ENCODE results near the gene NSMCE1. TPM values are rescaled to one million over a fixed set of nuclear protein-coding genes. Genes with fewer than 3 reads are reported as not detected.
A peak's percentile ranks its signal among the peaks of the same experiment; 100 is the strongest.

The NSMCE1 gene, protein sequence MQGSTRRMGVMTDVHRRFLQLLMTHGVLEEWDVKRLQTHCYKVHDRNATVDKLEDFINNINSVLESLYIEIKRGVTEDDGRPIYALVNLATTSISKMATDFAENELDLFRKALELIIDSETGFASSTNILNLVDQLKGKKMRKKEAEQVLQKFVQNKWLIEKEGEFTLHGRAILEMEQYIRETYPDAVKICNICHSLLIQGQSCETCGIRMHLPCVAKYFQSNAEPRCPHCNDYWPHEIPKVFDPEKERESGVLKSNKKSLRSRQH
- 68.3 and 73.3 TPM in 2 replicates for total RNA-seq (2014; rRNA removed; shearing (Covaris generic))
- polyA plus RNA-seq (2015; cell fraction: cytosol; rRNA removed) = 85.7 and 86.0 TPM in 2 replicates
- 47.0 and 55.4 TPM in 2 replicates for polyA plus RNA-seq (2015; cell fraction: nucleus; rRNA removed)

DNA sequence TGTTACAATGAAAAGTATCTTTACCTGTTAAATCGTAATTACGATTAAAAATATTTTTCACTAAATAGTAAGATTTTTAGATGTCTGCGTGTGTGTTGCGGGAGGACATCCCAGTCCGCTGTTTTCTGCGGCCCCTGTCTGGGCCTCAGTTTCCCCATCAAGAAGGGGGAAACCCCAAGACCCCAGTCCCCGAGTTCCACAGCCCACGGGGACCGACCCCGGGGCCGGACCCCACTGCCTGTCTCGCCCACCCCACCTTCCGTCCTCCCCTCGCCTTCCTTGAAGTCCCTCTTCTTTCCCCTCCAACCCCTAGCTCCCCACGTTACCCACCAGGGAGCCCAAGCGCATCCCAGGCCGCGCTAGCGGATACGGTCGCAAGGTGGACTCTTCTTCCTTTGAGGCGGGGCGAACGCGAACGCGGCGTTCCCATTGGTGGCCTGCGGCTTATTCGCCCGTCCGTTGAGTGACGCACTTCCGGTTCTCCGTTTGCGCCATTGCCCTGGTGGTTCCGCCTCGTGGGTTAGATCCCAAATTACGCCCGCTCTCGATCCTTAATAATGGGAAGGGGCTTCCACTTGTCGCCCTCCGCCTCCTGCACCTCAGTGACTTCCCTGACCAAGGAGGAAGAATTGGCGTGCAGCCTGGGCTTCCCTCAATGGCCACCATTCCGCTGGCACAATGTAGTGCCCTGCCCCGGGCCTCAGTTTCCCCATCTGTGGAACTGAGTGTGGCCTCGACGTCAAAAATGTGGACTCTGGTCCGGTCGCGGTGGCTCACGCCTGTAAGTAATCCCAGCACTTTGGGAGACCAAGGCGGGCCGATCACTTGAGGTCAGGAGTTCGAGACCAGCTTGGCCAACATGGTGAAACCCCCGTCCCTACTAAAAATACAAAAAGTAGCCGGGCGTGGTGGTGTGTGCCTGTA is at the start of gene NSMCE1:
Gene NSMCE1 (minus strand): TSS at position 397 of the 924 bp plus-strand sequence. CDS start 11,202 bp downstream, outside the sequence.
- DNase-seq (ENCODE audit: low read depth) = peak; percentile 85

DNA sequence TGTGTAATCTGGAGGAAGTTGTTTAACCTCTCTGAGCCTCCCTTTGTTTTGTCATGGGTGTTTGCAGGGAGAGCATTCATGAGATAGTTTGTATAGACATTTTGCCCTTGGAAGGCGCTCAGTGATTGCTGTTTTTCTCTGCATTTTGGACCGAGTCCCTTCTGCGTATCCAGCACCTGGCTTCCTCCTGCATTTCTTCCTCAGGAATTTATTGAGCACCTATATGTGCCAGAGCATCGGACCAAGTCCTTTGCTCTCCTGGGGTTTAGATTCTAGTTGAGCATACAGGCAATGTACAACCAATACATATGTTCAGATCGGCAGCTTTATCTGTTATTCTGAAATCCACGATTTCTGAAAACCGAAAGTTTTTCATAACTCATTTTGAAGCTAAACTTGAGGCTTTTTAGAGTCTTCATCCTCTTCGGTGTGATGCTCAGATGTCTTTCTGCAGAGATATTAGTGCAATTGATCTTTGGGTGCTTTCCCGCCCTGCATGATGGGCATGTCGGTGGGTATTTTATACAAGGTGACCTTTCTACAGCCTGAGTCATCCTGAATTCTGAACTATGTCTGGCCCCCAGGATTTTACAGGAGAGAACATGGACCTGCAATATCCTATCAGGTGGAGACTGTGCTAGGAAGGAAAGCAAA is 49.3 kb upstream of the NSMCE1 start:
- no peak for DNase-seq (ENCODE audit: low read depth)

DNA sequence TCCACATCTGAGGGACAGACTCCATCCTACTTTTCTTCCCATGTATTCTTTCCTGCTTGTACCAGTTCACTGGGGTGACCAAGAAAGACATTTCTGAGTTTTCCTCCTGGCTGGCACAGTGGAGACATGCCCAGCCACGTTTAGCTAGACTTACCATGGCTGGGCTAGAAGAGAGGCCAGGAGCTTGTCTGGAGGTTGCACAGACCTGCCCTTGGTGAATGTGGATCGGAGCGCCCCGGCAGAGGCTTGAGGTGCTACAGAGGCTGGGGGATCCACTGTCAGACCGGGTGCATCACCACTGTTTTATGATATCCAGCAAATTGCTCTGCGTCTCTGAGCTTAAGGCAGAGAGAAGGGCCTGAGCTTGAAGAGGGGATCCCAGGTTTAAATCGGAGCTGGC is 48.7 kb upstream of the NSMCE1 start:
- DNase-seq (ENCODE audit: low read depth) = no peak

DNA sequence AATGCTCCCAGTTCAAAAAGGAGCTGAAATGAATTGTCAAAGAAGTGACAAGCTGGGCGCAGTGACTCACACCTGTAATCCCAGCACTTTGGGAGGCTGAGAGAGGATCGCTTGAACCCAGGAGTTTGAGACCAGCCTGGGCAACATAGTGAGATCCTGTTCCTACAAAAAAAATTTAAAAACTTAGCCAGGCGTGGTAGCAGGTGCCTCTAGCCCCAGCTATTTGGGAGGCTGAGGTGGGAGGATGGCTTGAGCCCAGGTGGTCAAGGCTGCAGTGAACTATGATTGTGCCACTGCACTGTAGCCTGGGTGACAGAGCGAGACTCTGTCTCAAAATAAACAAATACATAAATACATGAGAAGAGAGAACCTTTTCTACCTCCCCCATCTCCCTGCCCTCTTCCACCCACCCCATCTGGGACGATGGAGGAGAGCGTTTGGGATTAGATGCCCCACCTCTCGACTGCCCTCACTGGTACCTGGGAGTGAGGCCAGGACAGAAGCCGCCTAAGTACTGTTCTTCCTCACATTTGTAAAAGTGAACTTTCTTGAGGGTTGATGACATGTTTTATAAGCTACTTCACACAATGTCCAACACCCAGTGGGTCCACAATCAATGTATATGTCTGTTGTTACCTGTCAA is 47.6 kb upstream of the NSMCE1 start:
- DNase-seq (ENCODE audit: low read depth) = no peak

DNA sequence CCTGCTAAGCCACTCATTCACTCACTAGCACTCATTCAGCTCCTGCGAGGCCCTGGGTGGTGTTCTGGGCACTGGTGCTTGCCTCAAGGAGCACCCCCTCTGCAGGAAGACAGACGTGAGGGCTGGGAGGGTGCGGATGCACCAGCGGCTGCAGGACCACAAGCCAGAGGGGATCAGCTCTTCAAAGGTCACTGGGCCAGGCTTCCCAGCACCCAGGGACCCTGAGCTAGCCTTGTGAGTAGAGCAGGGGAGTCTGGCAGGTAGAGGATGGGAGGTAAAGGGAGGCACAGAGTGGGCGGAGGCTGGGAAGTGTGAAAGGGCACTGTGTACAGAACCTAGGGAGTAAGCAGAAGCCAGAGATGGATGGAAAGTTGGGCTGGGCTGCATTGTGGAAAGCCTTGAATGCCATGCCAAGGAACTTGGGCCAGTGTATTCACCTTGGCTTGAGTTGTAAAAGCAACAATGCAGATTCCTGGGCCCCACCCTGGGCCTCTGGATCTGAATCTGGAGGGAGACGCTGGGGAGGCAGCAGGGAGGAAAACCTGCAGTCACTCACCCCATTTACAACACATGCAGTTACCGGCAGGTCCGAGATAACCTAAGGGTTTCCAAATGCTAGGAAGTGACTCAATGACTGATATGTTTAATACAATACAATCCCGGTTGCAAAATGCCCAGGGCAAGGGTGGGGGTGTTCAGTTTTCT is 46.9 kb upstream of the NSMCE1 start:
- DNase-seq (ENCODE audit: low read depth) = peak; percentile 81

DNA sequence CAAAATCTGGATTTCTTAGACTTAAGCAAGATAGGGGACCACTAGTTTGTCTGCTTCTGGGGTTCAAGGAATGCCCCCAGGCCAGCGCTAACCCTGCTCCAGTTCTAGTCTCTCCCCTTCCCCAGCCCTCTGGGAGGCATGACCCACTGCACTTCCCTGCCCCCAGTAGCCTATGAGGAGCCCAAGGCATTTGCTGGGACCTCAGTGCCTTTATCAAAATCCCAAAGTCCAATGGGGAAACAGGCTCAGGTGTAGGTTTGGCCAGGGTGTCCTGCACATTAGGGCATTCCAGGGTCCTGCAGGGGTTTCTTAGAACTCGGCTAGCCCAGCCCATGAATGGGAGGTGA is 46.4 kb upstream of the NSMCE1 start:
- no peak for DNase-seq (ENCODE audit: low read depth)

DNA sequence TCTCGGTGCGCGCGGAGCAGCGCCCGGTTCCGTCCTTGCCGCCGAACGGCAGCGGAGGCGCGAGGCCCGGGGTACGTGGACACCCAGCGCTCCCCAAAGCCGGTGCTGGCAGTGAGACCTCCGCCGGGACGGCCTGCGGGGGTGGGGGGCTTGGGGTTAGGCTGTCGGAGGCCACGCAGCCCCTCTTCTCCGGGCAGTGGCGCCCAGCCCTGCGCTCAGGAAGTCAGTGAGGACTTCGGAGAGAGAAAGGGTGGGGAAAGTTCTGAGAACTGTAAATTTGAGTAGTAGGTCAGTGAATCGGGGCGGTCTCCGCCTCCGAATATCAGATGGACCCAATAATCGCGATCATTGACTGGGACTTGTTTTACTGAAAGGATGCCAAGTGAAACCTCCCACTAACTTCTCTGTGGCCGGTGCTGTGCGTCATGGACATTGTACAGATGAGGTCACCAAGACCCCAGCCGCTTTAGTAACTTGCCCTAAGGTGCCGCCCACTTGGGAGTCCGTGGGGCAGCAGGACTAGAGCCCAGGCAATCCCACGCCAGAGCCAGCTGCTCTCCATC is 45.7 kb upstream of the NSMCE1 start:
- DNase-seq (ENCODE audit: low read depth) = peak; percentile 84

DNA sequence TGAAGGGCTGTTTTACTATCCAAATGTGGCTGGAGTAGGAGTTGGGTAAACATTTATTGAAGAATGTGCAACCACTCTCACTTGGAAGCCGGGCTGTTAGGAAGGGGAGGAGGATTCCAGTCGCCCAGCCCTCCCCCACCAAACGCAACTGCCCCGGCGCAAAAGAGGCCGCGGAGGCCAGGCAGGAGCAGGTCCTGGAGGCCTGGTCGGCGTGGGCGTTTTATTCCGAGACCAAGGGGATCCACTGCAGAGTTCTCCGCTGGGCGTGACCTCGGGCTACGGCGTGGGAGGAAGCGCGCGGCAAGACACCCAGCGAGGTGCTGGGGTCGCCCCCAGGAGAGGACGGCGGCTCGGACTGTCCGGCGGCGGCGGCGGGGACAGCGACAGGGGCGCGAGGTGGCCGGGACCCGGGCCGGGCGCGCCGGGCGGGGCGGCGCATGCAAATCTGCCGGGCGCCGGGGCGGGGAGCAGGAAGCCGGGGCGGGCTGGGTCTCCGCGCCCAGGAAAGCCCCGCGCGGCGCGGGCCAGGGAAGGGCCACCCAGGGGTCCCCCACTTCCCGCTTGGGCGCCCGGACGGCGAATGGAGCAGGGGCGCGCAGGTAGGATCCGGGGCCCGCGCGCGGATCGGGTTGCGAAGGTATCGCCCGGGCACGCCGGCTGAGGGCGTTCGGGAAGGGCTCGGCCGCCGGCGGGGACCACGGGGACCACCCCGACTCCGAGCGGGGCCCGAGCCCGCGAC is 45.0 kb upstream of the NSMCE1 start, which contains the start of gene IL4R:
Gene IL4R (plus strand): TSS at position 553 of the 739 bp plus-strand sequence. CDS start 26,230 bp downstream, outside the sequence.
- DNase-seq (ENCODE audit: low read depth) = peak; percentile 40

DNA sequence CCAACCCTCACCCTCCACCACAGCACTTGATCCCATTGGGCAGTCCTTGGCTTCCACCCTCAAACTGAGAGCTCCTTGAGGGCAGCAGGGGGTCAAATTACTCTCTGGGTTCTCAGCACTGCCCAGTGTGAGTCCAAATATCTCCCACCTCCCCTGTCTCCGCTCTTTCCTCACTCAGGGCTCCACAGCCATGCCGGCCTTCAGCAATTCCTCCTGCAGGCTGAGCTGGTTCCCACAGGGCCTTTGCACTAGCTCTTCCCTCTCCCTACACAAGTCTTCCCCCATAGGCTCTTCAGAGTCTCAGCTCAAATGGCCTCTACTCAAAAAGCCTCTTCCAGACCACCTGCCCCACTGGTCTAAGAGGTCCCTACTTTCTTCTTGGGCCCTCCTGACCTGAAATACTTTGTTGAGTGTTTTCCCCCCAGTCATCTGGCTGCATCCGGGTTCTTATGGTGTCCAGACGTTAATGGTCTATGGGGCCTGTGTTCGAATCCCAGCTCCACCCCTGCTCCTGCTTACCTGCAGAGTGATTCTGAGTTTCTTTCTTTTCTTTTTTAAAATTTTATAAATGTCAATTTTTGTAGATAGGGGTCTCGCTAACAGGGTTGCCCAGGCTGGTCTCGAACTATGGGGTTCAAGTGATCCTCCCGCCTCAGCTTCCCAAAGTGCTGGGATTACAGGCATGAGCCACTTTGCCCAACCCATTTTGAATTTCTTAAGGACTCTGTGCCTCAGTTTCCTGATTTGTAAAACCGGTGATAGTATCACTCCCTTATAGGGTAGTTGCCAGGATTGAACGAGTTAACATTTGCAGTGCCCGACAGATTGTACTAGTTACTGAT is 44.2 kb upstream of the NSMCE1 start:
- no peak for DNase-seq (ENCODE audit: low read depth)

DNA sequence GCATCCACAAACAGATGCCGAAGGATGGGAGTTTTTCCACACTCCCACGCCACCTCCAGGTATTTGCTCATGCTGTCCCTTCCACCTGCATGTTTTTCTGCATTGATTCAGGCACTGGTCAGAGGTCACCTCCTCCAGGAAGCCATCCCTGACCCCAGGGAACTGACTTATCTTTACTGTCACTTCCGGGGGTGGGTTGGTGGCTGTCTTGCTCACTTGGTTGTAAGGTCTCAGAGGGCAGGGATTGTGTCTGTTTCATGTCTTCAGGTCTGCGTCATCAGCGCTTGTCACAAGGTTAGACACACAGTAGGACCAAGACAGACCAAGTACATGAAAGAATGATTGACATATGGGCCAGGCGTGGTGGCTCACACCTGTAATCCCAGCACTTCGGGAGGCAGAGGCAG is 43.3 kb upstream of the NSMCE1 start:
- DNase-seq (ENCODE audit: low read depth) = no peak

DNA sequence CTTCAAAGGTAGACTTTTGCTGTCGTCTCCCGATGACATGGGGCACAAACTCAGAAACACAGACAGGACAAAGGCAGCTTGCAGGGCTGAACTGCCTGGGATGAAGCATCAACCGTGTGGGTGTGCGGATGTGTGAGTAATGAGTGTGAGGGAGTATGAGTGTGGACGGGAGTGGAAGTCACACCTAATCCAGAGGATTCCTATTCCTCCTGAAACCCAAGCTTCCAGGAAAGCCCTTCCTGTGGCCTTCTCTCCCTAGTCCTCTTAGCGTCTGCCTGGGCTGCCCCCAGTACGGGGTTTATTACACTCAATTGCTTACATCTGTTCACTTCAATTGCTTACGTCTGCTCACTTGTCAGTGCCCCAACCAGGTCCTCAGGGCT is 42.9 kb upstream of the NSMCE1 start:
- no peak for DNase-seq (ENCODE audit: low read depth)

DNA sequence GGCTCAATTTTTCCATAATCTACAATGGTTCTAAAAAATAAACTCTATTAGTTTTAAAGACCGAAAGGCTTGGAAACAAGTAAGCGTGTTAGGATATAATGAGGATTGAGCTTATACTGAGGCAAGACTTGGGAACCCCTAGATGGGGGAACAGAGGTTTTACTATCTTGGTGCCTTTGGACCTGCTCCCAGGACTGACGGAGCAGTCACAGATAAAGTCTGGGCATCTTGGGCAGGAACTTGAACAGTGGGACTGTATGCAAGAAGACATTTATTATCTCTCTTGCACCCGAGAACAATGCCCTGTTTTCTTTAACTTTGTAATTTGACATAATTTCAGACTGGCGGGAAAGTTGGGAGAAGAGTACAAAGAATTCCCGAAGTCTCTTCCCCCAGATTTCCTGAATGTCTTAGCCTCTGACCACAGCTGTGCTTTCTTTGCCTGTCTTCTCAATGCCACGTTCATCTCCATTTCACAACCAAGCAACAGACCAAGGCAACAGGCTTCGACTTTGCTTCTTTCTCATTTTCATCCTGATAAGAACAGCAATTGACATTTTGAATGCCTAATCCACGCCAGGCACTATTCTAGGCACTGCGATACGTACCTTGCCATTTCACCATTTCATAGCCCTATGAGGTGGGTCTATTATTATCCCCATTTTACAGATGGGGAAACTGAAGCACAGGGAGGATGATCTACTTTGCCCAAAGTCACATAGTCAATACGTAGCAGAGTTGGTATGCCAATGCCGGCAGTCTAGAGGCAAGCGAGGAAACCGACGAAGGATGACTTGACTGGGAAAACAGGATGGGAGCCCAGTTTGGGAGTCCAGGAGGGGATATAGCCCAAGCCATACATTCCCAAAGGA is 42.2 kb upstream of the NSMCE1 start:
- DNase-seq (ENCODE audit: low read depth) = no peak

DNA sequence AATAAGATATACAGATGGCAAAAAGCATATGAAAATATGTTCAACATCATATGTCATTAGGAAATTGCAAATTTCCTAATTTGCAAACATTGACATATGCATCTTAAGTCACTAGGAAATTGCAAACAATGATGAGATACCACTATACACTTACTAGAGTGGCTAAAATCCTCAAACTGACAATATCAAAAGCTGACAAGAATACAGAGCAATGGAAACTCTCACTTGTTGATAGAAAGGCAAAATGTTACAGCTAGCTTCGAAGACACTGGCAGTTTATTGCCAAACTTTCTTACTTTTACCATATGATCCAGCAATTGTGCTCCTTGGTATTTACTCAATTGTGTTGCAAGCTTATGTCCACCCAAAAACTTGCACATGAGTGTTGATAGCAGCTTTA is 40.2 kb upstream of the NSMCE1 start:
- DNase-seq (ENCODE audit: low read depth) = no peak

DNA sequence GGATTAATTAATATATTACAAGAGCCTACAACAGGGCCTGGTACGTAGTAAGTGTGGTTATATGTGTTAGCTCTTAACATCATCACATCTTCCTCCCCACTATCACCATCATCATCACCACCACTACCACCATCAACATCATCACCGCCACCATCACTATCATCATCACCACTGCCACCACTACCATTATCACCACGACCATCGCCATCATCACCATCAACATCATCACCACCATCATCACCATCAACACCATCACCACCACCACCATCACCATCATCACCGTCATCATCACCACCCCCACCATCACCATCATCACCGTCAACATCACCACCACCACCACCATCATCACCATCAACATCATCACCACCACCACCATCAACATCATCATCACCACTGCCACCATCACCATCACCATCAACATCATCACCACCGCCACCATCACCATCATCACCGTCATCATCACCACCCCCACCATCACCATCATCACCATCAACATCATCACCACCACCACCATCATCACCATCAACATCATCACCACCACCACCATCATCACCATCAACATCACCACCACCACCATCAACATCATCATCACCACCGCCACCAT is 37.4 kb upstream of the NSMCE1 start:
- DNase-seq (ENCODE audit: low read depth) = no peak

DNA sequence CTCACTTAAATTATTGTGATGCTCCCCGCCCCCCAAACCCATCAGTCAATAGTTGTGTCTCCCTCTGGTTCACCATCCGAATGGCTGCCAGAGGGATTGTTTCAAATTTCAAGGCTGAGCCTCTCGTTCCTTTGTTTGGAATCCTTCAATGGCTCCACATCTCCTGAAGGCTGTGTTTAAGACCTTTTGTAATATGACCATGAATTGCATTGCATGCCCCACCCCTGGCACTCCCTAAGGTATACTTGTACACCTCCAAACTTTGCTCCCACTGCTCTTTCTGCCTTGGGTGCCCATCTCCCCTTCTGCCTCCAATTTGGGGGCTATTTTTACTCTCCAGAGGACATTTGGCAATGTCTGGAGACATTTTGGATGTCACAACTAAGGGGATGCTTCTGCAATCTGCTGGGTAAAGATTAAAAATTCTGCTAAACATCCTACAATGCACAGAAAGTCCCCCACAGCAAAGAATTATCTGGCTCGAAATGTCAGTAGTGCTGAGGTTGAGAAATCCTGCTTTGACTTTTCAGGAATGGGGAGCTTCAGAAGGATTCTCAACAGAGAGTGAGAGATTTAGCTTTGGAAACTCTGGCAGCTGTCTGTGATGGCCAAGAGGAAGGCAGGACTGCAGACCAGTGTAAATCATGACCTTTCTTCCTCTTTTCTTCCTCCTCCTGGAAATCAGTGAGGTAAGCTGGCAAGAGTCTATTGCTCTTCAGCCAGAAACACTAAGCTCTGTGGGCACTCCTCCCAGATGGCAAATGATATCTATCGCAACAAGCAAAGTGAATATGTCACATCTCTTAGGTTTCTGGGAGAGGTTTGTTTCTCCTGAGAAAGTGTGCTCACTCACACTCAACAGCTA is 36.5 kb upstream of the NSMCE1 start:
- no peak for DNase-seq (ENCODE audit: low read depth)

DNA sequence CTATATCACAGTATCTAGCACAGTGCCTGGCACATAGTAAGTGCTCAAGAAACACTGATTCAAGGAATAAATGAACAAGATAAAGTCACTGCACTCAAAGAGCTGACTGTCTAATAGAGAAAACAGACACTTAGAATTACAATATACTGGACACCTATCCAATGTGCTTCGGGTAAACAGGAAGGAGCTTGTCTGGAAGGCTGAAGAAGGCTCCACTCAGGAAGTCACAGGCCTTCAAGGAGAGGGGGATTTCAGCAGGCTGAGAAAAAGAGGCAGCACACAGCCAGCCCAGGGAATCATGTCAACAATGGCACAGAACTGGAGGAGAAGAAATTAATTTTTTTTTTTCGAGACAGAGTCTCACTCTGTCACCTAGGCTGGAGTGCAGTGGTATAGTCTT is 35.5 kb upstream of the NSMCE1 start:
- DNase-seq (ENCODE audit: low read depth) = no peak
